PC-9 (cell line): ENCODE data around the gene NPTXR. TPM values are rescaled to one million over a fixed set of nuclear protein-coding genes. Genes with fewer than 3 reads are reported as not detected.

ENCODE experiments used
- BruUV-seq: library from RNA; stranded (reverse); fragments of 400-500 nt; replicated peaks from 2 replicates; lab custom pipeline; 2021; lab: Mats Ljungman, UMichigan
- CTCF ChIA-PET: fragments of 300-600 bp; sonication (Branson Sonifier 250); formaldehyde crosslinking; loops from one replicate; lab custom pipeline; 2022; ENCODE audit warnings: antibody characterized with exemption; lab: Charles Lee
- POLR2A ChIA-PET: fragments of 300-600 bp; sonication (Branson Sonifier 250); formaldehyde crosslinking; loops from one replicate; lab custom pipeline; 2022; ENCODE audit warnings: antibody characterized with exemption; ENCODE audit not compliant: unreplicated experiment; lab: Charles Lee
- DNase-seq, 2 experiments: peaks; one replicate each; pipeline versions ENCODE4 v3.0.0 to v3.0.0-alpha.2; 2015 to 2022; ENCODE audit warnings: mixed read lengths in 1 of 2
- H2AFZ ChIP-seq: fragments of 200-600 bp; sonication (generic); 2 replicates; pipeline ENCODE4 v1.8.1; 2017; ENCODE audit warnings: antibody characterized with exemption
- H3F3A ChIP-seq: fragments of 200-600 bp; sonication (generic); 2 replicates; pipeline ENCODE4 v1.8.1; 2017; ENCODE audit warnings: antibody characterized with exemption, mild to moderate bottlenecking, low read depth; ENCODE audit not compliant: insufficient read depth
- H3K27ac ChIP-seq: fragments of 200-600 bp; sonication (generic); 2 replicates; pipeline ENCODE4 v1.6.1; 2016; ENCODE audit warnings: mixed run types
- H3K27me3 ChIP-seq: fragments of 200-600 bp; sonication (generic); 2 replicates; pipeline ENCODE4 v1.6.1; 2016; ENCODE audit warnings: low read depth, mixed run types; ENCODE audit not compliant: insufficient read depth
- H3K36me3 ChIP-seq: fragments of 200-600 bp; sonication (generic); 2 replicates; pipeline ENCODE4 v1.6.1; 2016; ENCODE audit warnings: low read depth, mixed run types
- H3K4me1 ChIP-seq: fragments of 200-600 bp; sonication (generic); replicated peaks from 2 replicates; pipeline ENCODE4 v1.6.1; 2016; ENCODE audit warnings: mixed run types; ENCODE audit not compliant: insufficient read depth
- H3K4me2 ChIP-seq: fragments of 200-600 bp; sonication (generic); 2 replicates; pipeline ENCODE4 v1.6.1; 2017; ENCODE audit warnings: mixed run types
- H3K4me3 ChIP-seq: fragments of 200-600 bp; sonication (generic); 2 replicates; pipeline ENCODE4 v1.6.1; 2016; ENCODE audit warnings: mixed run types
- H3K79me2 ChIP-seq: fragments of 200-600 bp; sonication (generic); 2 replicates; pipeline ENCODE4 v1.6.1; 2017; ENCODE audit warnings: low read depth, mixed run types
- H3K9me2 ChIP-seq: fragments of 200-600 bp; sonication (generic); 2 replicates; pipeline ENCODE4 v1.8.1; 2017; ENCODE audit warnings: mild to moderate bottlenecking; ENCODE audit not compliant: insufficient read depth
- H3K9me3 ChIP-seq: fragments of 200-600 bp; sonication (generic); 2 replicates; pipeline ENCODE4 v1.8.1; 2016; ENCODE audit warnings: low read depth; ENCODE audit not compliant: insufficient read depth
- H4K20me1 ChIP-seq: fragments of 200-600 bp; sonication (generic); 2 replicates; pipeline ENCODE4 v1.8.1; 2017; ENCODE audit not compliant: insufficient read depth
- EZH2 ChIP-seq: fragments of 200-600 bp; sonication (generic); IDR thresholded peaks from 2 replicates; pipeline ENCODE4 v1.8.0; 2017; ENCODE audit warnings: antibody characterized with exemption, low read depth
- intact Hi-C: fragments of 100-400 bp; cut with micrococcal nuclease; formaldehyde crosslinking; loops from one replicate; pipeline ENCODE4 v1.10.0; 2022; ENCODE audit not compliant: unreplicated experiment
- total RNA-seq: library from RNA; stranded (reverse); gene quantifications from 2 replicates; pipeline ENCODE4 v1.2.3, GENCODE V29; 2021
- TF ChIP-seq, protein P1 (sequence below): fragments of 200-600 bp; sonication (generic); conservative IDR thresholded peaks from 2 replicates; pipeline ENCODE4 v1.6.1; 2017; ENCODE audit warnings: mixed run types, antibody characterized with exemption, mild to moderate bottlenecking, moderate library complexity

Gene NPTXR
- total RNA-seq, 1 experiment from 2014 or later: 14.7 TPM

DNA sequence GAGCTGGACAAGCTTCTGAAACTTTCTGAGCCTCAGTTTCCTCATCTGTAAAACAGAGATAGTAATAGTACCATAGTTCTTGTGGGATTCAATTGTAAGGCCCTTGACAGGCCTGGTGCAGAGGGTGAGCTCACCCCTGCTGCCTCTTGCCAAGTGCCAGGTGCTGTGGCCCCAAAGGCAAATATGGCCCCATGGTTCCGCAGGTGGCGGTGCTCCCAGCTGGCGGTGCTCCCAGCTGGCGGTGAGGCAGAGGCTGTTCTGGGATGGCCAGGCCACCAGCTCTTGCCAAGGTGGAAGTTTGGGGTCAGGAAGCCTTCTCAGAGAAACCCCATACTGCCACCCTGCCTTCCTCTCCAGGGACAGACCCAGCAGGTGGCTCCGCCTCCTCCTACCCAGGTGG is 8.8 kb downstream of the NPTXR start:
- H3K27me3 ChIP-seq: no peaks in the 10 kb centered on the region
- H3K27ac ChIP-seq: no peak overlapping the region
- no peaks in the 10 kb centered on the region for H3K9me2 ChIP-seq
- no peaks in the 10 kb centered on the region for H4K20me1 ChIP-seq
- no peaks in the 10 kb centered on the region for H3K79me2 ChIP-seq
- no peaks in the 10 kb centered on the region for H3K9me3 ChIP-seq
- POLR2A ChIA-PET: no interaction called here
- no peak for DNase-seq
- no peak overlapping the region for H3K4me3 ChIP-seq
- TF ChIP-seq, protein P1, sequence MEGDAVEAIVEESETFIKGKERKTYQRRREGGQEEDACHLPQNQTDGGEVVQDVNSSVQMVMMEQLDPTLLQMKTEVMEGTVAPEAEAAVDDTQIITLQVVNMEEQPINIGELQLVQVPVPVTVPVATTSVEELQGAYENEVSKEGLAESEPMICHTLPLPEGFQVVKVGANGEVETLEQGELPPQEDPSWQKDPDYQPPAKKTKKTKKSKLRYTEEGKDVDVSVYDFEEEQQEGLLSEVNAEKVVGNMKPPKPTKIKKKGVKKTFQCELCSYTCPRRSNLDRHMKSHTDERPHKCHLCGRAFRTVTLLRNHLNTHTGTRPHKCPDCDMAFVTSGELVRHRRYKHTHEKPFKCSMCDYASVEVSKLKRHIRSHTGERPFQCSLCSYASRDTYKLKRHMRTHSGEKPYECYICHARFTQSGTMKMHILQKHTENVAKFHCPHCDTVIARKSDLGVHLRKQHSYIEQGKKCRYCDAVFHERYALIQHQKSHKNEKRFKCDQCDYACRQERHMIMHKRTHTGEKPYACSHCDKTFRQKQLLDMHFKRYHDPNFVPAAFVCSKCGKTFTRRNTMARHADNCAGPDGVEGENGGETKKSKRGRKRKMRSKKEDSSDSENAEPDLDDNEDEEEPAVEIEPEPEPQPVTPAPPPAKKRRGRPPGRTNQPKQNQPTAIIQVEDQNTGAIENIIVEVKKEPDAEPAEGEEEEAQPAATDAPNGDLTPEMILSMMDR: no peak
- TF ChIP-seq EZH2: no peak
- H3F3A ChIP-seq: peaks cover 11% of the 10 kb centered on the region; the same call in 1 of the 2 replicates
- intact Hi-C loops: no loop called here
- CTCF ChIA-PET: interaction anchor here (0.6 kb wide), 1 partner anchor 20 kb away, joined by 6 read pairs; no protein-coding TSS in a partner anchor
- no peak overlapping the region for H2AFZ ChIP-seq
- H3K4me2 ChIP-seq: no peak overlapping the region
- H3K36me3 ChIP-seq: no peaks in the 10 kb centered on the region
- BruUV-seq: no TSS peak
- peaks cover 24% of the 10 kb centered on the region for H3K4me1 ChIP-seq

DNA sequence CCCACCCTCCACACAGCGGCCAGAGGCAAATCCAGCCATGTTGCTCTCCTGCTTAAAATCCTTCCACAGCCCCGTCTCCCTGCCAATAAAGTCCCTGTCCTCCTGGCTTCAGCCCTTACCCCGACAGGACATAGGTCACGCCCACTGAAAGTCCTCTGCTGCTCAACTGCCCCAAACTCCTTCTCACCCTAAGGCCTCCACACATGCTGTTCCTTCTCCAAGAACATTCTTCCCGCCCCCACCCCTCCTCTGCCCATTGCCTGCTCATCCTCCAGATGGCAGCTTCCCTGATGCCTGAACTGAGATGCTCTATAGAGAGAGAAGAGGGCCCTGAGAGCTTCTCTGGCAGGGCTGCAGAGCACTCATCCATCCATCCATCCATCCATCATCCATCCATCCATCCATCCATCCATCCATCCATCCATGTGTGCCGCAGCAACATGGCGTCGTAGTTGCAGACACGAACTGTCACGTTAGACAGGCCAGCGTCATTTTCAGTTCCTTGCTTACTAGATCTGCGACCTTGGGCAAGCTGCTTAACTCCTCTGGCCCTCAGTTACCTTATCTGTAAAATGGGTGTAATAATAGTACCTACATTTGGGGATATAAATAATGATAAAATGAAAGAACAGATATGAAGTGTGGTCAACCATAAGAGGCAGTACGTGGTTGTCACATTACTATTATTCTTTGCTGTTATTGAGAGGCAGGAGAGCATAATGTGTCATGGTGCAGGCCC is 9.4 kb downstream of the NPTXR start:
- no peak overlapping the region for H3K4me3 ChIP-seq
- DNase-seq: no peak
- peaks cover 30% of the 10 kb centered on the region for H3K4me1 ChIP-seq
- no peak for TF ChIP-seq EZH2
- TF ChIP-seq, protein P1: no peak
- ChIA-PET POLR2A (no interaction called here), CTCF (interaction anchor here (0.6 kb wide), 1 partner anchor 21 kb away, joined by 6 read pairs; no protein-coding TSS in a partner anchor)
- H4K20me1 ChIP-seq: no peaks in the 10 kb centered on the region
- BruUV-seq: no TSS peak
- H3K79me2 ChIP-seq: no peaks in the 10 kb centered on the region
- no peaks in the 10 kb centered on the region for H3K9me3 ChIP-seq
- H3F3A ChIP-seq: peaks cover 7% of the 10 kb centered on the region; the same call in 1 of the 2 replicates
- H3K27me3 ChIP-seq: no peaks in the 10 kb centered on the region
- H3K9me2 ChIP-seq: no peaks in the 10 kb centered on the region
- intact Hi-C loops: no loop called here
- no peak overlapping the region for H2AFZ ChIP-seq
- no peaks in the 10 kb centered on the region for H3K36me3 ChIP-seq
- no peak overlapping the region for H3K4me2 ChIP-seq
- H3K27ac ChIP-seq: no peak overlapping the region

DNA sequence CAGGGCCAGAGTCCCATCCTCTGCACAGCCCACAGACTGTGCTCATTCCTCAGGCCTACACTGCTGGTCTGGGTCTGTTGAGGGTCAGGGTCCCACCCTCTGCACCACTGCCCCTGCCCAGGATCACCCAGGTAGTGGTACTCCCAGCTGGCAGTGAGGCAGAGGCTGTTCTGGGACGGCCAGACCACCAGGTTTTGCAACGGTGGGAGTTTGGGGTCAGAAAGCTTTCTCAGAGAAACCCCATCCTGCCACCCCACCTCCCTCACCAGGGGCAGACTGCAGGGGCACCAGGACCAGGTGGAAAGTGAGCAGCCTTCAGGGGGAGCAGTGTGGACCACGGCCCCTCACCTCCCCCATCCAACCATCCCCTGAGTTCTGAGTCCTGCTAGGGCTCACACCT is 10.8 kb downstream of the NPTXR start:
- Histone ChIP-seq H3K79me2 (no peaks in the 10 kb centered on the region), H2AFZ (no peak overlapping the region), H3K9me3 (no peaks in the 10 kb centered on the region), H3F3A (peaks cover 10% of the 10 kb centered on the region; the same call in 1 of the 2 replicates), H3K9me2 (no peaks in the 10 kb centered on the region), H3K27me3 (no peaks in the 10 kb centered on the region), H3K4me2 (no peak overlapping the region), H3K4me3 (no peak overlapping the region), H3K36me3 (no peaks in the 10 kb centered on the region), H3K27ac (no peak overlapping the region), H4K20me1 (no peaks in the 10 kb centered on the region), H3K4me1 (peaks cover 37% of the 10 kb centered on the region)
- no TSS peak for BruUV-seq
- DNase-seq: no peak
- no peak for TF ChIP-seq EZH2
- TF ChIP-seq, protein P1: no peak
- intact Hi-C loops: no loop called here
- CTCF ChIA-PET: no interaction called here
- POLR2A ChIA-PET: no interaction called here
